GM18861 (cell line): ENCODE results near the gene TBCD.

Experiments
- ATAC-seq: cut with Tn5 transposase; IDR thresholded peaks from one replicate; pipeline ENCODE4 v1.9.1; 2021; ENCODE audit not compliant: unreplicated experiment

TBCD gene

DNA sequence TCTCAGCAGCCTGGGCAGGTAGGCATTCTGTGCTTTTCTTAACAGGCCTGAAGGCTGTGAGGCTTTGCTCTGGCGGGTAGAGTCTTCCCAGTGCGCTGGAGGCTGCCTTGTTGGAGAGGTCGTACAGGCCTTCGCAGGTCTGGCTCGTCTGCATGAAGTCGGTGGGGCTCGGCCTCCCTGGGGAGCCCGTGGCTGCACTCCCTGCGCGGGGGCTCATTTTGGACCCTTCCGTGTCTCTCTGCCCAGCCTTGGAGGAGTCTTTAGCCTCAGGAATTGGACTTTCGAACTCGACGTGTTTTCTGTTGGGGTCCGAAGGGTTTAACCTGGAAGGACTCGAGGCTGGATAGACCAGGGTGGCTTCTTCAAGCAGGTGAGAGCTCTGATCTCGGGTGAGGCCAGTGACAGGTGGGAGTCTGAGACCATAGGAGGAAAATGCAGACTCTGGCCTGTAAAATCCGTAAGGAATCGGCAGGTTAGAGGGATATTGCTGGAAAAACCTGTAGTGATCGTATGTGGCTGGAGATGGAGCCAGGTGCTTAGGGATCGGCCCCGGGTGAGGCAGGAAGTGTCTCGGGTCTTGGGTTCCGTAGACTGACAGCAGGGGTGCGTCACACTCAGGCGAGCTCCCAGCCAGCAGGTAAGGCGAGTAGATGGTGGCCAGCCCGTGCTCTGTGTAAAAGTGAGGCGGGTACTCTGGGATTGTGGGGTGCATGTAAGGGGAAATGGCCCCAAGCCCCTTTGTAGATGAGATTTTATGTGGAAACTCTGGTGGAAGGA lies 79.4 kb downstream of the TBCD start:
- ATAC-seq: no peak

DNA sequence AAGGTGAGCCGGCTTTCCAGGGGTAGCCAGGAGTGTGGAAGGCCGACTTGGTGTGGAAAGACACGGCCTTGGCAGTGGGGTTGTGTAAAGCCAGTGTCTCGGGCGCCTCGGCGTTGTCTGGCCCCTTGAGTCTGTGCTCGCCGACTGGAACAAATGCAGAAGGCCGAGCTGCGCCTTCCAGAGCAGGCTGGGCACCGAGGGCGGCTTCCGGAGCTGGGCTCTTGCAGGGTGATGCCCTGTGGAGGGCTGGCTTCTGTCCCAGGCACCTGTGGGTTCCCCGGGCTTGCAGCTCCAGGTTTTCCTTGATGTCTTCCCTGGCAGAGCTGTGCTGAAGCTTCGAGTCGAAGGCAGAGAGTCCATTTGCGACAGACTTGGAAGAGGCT lies 79.9 kb downstream of the TBCD start:
- no peak for ATAC-seq

DNA sequence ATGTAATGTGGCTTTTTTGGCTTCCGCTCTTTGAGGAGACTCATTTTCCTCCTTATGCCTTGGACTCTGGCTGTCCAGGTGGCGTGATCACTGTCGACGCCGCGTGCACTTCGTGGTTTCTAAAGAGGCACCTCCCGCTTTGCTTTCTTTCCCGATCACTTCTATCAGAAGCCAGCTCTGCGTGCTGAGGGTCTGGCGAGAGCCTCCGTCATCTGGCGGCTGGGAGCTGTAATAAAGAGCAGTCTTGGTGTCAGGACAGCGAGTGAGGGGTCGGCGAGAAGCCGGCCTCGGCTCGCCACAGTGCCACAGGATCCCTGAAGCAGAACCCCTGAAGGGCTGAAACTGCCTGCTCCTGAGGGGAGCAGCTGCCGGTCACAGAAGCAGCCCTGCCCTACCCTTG lies 80.5 kb downstream of the TBCD start:
- ATAC-seq: no peak

DNA sequence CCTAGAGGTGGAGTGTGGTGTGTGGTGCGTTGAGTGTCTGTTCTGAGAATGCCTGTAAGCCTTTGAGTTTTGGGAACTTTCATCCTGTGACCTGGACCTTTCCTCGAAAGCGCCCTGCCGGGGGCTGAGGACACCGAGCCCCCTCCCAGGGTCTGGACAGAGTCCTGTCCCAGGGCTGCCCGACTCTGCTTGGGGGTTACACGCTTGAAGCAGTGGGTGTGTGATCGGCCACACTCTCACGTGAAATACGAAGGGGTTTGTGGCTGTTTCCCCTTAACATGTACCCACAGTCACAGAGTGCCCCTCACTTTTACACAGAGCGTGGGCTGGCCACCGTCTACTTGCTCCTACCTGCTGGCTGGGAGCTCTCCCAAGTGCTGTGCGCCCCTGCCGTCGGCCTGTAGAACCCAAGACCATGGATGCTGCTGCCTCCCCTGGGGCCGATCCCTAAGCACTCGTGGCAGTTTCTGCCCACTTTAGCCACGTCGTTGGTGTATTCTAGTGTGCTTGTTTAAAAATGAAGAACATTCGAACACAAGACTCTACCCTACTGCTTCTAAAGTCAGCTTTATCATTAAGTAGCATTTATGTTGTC lies 81.1 kb downstream of the TBCD start:
- no peak for ATAC-seq

DNA sequence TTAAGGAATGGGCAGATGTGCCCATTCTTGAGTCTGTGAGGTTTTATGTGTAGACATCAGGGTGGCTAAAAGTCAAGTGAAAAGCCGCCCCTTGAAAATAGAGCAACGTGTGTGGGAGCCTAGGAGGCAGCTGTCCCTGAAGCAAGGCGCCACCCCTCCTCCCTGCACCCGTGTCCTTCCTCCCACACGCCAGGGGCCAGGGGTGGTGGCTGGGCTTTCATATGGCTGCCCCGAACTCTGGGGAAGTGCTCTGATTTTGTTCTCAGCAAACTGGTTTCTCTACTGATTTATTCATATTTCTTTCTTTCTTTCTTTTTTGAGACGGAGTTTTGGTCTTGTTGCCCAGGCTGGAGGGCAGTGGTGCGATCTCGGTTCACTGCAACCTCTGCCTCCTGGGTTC lies 83.3 kb downstream of the TBCD start:
- no peak for ATAC-seq

DNA sequence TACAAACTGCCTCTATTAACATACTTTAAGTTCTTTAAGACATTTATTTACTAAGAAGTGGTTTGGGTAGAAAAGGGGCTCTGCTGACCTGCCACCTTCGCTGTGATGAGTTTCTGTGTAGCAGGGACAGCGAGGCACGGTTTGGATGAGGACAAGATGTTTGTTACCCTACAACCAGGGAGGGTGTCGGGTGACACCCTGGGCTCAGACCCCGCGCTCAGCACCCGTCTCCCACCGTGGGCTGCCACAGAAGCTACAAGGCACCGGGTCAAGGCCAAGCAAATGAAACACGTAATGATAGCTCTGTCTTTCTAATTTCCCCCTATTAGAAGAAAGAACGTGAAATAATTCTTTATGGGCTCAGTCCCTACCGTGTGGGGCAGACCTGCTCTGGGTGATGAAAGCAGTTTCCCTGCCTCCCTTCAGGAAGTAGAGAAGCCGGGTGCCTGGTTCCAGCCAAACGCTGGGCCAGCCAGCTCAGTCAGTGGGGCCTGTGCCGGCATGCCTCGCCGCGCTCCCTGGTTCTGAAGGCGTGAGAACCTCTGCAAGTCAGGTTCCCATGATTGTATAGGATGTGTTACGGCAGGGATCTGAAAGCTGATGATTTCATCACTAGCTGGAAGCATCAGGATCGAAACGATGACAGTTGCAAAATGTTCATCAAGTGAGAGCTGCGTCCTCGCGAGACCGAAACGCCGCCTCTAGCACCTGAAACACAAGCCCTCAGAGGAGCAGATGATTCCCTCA lies 84.1 kb downstream of the TBCD start:
- ATAC-seq: no peak

DNA sequence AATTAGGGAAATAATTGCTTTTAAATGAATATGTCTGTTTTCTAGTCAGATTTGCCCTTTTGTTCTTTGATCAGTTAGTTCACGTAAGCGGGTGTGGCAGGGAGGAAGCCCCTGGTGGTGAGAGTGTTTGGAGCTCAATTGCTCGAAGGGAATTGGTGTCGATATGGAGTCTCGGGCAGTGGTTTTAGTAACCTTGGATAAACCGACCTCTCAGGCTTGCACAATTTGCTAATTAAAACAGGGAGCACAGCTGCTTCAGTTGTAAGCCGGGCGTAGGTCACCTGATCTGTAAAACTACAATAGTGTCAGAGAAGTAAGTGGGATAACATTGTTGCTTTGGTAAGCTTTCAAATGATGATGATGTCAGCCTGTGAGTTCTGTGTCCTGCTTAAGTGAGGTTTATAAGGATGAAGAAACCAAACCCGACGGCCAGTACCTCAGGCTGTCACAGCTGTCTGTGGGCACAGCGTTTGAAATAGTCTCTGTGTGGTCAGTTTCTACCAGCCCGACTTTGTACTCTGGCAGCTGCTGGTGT lies 85.0 kb downstream of the TBCD start:
- no peak for ATAC-seq

DNA sequence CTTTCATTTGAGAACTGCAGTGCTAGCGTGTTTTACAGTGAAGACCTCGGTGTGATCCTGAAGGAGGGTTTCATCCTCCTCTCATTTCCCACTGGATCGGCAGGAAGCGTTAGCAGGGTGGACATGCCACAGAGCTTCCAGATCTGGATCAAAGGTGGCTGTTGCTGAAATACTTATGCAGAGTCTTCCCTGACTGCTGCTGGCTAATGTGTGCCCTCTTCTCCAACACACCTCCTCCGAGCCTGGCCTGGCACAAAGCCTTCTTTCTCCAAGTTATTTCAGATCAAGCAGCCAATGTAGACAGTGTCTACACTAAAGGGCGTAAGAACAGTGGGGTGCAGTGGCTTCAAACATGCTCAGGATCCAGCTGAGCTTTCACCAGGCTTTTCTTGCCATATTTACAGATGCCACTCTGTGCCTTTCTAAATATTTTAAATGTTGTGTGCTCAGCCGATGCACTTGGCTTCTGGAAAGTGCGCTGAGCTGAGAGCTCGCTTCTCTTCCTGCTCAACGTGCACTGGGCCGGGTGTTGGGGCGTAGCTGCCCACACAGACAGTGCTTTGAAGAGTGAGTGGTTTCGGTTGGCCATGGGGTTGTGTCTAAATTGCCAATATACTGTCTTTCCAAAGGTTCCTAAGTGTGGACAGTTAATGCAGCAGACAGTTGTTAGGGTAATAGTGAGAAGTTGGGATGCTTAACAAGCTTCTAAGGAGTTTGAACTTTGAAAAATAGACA lies 85.9 kb downstream of the TBCD start:
- no peak for ATAC-seq

DNA sequence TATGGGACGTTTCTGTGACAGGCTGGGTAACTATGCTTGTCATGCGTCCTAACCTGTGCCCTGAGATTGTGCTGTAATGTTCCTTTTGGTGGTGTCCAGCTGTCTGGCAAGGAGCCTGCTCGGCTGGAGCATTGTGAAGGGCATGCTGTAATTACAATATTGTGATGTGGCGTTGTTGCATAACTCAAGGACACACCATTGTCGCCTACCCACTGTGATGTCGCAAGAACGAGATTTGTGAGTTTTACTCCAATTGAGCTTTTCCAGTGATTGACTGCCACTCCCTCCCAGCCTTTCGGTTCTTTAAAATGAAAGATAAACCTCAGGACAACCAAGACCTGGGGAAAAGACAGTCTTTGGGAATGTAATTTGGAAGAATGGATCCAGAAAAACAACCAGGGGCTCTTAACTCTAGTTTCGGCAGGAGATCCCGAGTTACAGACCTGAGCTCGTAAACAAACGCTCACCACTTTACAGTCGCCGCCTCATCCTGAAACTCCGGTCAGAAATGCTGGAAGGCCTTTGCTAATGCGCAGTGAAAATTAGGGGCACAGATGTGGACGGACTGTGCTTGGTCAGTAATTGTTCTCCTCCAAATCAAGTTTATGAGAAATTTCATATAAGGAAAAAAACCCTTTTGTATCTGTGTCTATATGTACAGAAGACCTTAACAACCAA lies 86.7 kb downstream of the TBCD start:
- no peak for ATAC-seq

DNA sequence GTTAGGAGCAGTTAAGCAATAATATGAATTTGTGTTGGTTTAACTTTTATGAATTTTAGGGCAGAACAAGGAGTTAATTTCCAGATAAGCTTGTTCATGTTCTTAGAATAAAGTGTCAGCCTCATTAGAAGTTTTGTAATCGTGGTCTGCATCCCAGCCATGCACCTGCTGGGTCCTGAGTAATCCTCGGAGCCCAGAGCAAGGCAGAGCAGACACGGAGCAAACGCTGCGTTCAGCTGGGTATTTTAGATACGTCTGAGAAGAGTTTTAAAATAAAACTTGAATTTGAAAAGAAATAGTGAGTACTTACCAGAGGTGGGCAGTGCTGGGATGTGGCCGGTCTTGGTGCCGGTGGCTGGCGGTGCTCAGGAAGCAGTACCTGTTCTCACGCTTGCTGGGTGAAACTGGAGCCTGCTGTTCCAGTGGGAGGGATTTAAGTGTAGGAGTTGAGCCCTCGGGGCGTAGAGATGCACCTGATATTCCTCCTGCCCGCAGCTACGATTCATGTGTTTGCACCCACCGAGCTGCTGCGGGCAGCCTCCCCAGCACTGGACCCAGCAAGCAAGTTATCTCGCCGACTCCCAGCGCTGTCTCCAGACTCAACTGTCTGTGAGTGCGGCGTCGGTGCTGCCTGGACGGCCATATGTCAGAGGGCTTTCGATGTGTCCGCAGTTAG lies 87.9 kb downstream of the TBCD start, which contains the start of gene ZNF750:
Gene ZNF750, minus strand, starts transcription at position 406 of the 676 bp plus-strand sequence. CDS start 7,568 bp downstream, outside the sequence.
- no peak for ATAC-seq

DNA sequence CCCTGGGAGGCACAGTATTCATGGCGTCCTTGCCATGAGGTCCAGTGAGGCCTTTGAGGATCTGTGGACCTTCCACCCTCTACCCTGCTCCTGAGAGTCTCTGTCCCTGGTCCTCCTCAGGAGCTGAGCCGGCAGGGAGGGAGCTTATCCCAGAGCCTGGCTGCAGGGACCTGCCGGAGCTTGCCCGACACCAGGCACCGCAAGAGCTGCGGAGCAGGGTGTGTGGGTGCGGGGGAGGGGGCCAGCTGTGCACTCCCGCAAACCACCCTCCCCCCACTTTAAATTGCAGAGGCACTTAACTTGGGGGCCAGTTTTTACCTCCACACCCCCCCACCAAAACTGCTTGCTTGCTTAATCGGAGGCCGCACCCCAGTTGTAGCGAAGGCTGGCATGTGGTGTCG lies 88.6 kb downstream of the TBCD start:
- no peak for ATAC-seq

DNA sequence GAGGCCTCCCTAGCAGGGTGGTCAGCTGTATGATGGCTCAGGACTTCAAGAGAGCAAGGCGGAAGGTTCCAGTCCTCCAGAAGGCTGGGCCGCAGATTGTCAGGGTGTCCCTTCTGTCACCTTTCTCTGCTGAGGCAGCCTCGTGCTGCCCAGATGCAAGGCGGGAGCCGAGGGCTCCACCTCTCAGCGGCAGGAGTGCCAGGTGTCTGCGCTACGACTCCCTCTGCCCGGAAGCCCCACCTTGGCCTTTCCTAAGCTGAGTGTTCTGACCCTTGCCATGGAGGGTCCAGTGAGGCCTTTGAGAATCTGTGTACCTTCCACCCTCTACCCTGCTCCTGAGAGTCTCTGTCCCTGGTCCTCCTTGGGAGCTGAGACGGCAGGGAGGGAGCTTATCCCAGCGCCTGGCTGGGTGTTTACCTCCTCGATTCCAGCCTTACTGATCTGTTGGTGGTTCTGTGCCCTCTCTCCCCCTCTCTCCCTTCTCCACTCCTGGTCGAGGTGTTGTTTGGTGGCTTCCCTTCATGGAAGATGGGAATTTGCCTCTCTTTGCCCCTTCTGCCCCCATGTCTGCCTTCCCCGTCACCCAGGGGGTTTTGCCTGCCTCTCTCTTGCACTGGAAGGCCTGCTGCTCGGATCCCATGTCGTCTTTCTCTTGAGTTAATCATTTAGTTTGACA lies 90.2 kb downstream of the TBCD start:
- ATAC-seq: no peak

DNA sequence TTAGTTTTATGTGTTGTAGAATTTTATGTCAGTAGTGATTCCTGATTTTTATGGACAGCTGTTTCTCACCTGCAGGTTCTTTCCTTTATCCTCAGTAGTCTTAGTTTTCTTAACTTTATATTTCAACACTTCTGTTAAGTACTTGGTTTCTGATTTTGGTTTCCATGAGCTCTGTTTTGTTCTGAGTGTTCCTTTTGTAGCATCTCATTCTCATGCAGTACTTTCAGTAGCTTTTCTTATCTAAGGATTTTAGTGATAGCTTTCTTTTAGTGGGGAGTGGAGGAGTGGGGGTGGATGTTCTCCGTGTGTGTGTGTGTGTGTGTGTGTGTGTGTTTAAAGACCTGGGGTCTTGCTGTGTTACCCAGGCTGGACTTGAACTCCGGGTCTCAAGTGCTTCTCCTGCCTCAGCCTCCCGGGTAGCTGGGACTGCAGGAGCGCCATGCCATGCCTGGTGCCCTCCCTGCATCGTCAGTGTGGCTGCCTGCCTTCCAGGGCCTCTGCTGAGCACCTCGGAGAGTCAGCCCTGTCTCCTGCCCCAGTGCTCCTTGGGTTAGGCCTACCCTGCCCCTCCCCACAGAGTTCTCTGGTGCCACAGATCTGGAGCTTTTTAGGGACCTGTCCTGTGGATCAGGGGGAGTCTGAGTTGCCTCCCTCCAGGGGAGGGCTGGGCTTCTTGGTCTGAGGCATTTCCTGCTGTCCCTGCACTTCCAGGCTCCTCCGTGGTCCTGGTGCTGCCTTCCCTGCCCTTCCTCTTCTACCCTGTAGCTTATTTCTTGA lies 92.2 kb downstream of the TBCD start:
- ATAC-seq: no peak

DNA sequence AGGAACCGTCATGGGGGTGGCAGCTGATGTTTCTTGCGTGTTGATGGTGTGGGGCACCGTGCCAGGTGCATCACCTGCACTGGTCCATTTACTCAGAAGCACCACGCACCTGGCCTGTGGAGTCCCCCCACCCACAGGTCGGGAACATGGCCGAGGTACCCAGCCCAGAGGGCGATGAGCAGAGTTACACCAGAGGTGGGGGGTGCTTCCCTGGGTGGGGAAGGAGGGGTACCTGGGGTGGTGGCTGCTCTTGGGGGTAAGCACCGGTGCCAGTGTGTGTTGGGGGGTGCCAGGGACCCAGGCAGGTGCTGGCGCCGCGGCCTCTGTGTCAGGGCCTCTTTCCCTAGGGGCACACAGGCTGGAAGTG lies 92.9 kb downstream of the TBCD start:
- no peak for ATAC-seq

DNA sequence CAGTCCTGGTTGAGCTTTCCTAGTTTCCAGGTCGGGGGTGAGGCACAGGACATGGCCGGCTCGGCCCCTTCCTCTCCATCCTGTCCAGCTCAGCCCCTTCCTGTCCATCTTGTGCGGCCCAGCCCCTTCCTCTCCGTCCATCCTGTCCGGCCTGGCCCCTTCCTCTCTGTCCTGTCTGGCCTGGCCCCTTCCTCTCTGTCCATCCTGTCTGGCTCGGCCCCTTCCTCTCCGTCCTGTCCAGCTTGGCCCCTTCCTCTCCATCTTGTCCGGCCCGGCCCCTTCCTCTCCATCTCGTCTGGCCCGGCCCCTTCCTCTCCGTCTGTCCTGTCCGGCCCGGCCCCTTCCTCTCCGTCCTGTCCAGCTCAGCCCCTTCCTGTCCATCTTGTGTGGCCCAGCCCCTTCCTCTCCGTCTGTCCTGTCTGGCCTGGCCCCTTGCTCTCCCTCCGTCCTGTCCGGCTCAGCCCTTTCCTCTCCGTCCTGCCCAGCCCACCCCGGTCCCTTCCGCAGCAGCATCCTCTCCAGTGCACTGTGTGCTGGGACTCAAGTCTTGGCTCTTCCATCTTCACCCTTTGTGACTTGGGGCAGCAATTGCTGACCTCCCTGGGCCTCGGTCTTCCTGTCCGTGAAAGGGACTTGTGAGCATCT lies 93.4 kb downstream of the TBCD start:
- ATAC-seq: no peak

DNA sequence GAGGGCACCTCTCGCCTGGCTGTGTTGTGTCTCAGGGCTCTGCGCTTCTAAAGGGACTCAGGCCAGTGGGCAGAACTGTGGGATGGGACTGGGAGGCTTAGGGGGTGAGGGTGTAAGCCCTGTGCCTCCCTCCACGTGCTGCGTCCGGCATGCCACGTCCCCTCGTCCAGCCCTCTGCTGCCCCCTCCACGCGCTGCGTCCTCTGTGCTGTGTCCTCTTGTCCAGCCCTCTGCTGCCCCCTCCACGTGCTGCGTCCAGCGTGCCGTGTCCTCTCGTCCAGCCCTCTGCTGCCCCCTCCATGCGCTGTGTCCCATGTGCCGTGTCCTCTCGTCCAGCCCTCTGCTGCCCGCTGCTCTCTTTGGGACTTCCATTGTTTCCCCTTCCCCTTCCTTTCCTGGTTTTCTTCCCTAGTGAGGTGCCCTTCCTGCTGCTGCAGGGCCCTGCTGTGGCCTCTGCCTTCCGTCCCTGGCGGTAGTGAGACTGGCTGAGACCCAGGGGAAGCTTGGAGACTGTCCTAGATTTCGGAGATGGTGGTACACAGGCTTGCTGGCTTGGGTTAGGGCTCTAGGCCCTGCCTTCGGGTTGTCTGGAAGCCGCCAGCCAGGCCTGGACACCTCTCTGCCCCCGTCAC lies 94.3 kb downstream of the TBCD start:
- no peak for ATAC-seq

DNA sequence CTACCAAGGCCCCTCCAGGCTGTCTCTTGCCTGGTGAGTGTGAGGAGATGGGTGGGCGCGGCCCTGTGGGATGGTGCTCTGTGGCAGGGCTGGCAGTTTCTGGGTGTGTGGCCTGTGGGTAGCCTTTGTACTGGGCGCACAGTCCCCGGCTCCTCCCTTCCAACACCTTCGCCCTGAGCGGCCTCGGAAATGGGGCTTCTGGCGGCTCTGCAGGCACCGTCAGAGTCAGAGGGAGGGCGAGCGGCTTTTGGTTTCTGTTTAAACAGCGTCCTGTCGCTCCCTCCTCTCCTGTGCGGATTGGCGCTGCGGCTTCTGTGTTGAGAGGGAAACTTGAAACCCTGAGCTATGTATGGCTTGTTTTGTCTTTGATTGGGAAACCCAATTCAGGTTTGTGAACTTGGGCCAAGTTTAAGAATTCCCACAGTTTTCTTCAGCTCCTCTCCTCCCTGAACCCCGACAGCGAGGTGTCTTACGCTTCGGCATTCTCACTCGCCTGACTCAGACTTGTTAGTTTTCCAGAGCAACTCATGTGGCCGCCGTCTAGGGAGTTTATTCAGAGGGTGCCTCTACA lies 96.2 kb downstream of the TBCD start:
- no peak for ATAC-seq
